Transverse colon (tissue), 4 donors: ENCODE data around the gene CHST15. TPM values are rescaled to one million over a fixed set of nuclear protein-coding genes. Genes with fewer than 3 reads are reported as not detected.
"Not testable (repeated sequence)": the region's sequence is repeated elsewhere in the genome, so short reads cannot be mapped to it uniquely, and the experiment has no call there.

ENCODE experiments used
- DNase-seq: peaks from one replicate; pipeline ENCODE4 v3.0.0-alpha.2; 2019
- H3K27ac ChIP-seq, 4 donors: fragments of 200-600 bp; sonication (generic); 2 replicates each; pipeline ENCODE4 v1.5.1; 2016 to 2018; ENCODE audit warnings: inconsistent platforms in 4 of 4
- H3K27me3 ChIP-seq: fragments of 200-600 bp; sonication (generic); 2 replicates; pipeline ENCODE4 v1.5.1; 2017; ENCODE audit warnings: inconsistent platforms
- H3K36me3 ChIP-seq, 4 donors: fragments of 200-600 bp; sonication (generic); 2 replicates each; pipeline ENCODE4 v1.5.1; 2017 to 2019; ENCODE audit warnings: inconsistent platforms in 4 of 4
- H3K4me1 ChIP-seq, 4 donors: fragments of 200-600 bp; sonication (generic); 2 replicates each; pipeline ENCODE4 v1.5.1; 2017 to 2020; ENCODE audit warnings: inconsistent platforms in 4 of 4
- H3K4me3 ChIP-seq, 4 donors: fragments of 200-600 bp; sonication (generic); 1 replicate in 1 of 4; 2 replicates in 3 of 4; pipeline versions ENCODE4 v1.5.1 to v1.6.1; 2017 to 2019; ENCODE audit warnings: inconsistent platforms in 4 of 4
- H3K9me3 ChIP-seq, 2 donors: fragments of 200-600 bp; sonication (generic); 2 replicates each; pipeline ENCODE4 v1.5.1; 2017 to 2019; ENCODE audit warnings: inconsistent platforms in 2 of 2
- CTCF ChIP-seq, 5 experiments: fragments of 200-600 bp in 3 of 5; fragments of 450-650 bp in 2 of 5; sonication (generic) in 3 of 5; IDR thresholded peaks; 1 replicate in 2 of 5; 2 replicates in 3 of 5; pipeline ENCODE4 v1.5.1; 2016 to 2017; ENCODE audit warnings: antibody characterized with exemption in 5 of 5, inconsistent platforms in 3 of 5, mild to moderate bottlenecking in 2 of 5, moderate library complexity in 1 of 5
- EP300 ChIP-seq: sonication (generic); formaldehyde crosslinking; IDR thresholded peaks from one replicate; pipeline ENCODE4 v1.6.1; 2017; ENCODE audit warnings: antibody characterized with exemption, low read depth
- POLR2A ChIP-seq: fragments of 450-650 bp; IDR thresholded peaks from one replicate; pipeline ENCODE4 v1.6.1; 2016; ENCODE audit warnings: antibody characterized with exemption, mild to moderate bottlenecking, moderate library complexity
- POLR2AphosphoS5 ChIP-seq, 3 donors: sonication (generic); formaldehyde crosslinking; IDR thresholded peaks; one replicate each; pipeline ENCODE4 v1.6.1; 2016; ENCODE audit warnings: antibody characterized with exemption in 3 of 3
- WGBS, 2 donors: methylation state at CpG; one replicate each; pipeline ENCODE4 v1.1.5; 2018; ENCODE audit warnings: low coverage in 1 of 2; 5-methylcytosine and 5-hydroxymethylcytosine counted together
- in situ Hi-C, 4 donors: fragments of 200-750 bp; cut with MboI; loops; one replicate each; pipeline versions ENCODE4 v1.15.0 to v1.15.1; 2017; ENCODE audit warnings: low sequenced_read_pairs in 3 of 4, low pct_ligation_motif_present in 1 of 4, low pct_unique_long_range_greater_than_20kb in 1 of 4
- intact Hi-C: fragments of 100-400 bp; cut with DNase I; formaldehyde crosslinking; loops from one replicate; pipeline ENCODE4 v1.15.1; 2023; ENCODE audit warnings: low total_unique reads
- total RNA-seq, 4 donors: library from RNA; depleted of rRNA; stranded (reverse); fragments of >200 nt; gene quantifications; one replicate each; pipeline ENCODE4 v1.1.0, GENCODE V29; 2016

Gene CHST15
- total RNA-seq, 4 donors from 2014 or later, result 10.0 to 25.4 (median 16.0) TPM

DNA sequence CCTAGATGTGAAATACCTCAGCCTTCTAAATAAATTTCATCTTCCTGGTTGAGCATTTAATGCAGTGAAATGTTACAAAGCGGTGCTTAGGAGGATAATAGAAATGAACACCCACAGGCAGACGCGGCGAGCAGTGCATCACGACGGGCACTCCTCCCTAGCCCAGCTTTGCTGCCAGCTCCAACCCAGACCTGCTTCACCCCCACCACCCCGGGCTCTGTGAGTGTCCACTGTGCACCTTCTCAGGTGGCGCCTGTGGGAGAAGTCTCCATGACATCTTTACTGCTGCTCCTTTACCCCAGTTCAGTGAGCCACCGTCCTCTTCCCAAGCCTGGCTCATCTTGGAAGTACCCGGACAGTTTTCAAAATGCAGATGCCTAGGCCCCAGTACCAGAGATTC is 5.2 kb upstream of the CHST15 start:
- WGBS, 2 donors, result 87 to 93% methylated on average over 5 to 10 of the region's 10 CpGs
- no peaks in the 10 kb centered on the region for H3K9me3 ChIP-seq
- H3K27me3 ChIP-seq, result peaks cover 49% of the 10 kb centered on the region
- H3K27ac ChIP-seq, result no peak overlapping the region
- H3K4me3 ChIP-seq, result no peak overlapping the region
- intact Hi-C loops, result loop anchor here (5.0 to 10.0 kb wide), 2 partner anchors 91 to 286 kb away; no protein-coding TSS in a partner anchor
- no peak for DNase-seq
- H3K4me1 ChIP-seq, result peaks cover 0 to 16% (median 10%) of the 10 kb centered on the region in 4 donors
- in situ Hi-C loops, result no loop called here
- no peaks in the 10 kb centered on the region for H3K36me3 ChIP-seq
- TF ChIP-seq POLR2AphosphoS5 (IDR thresholded peaks at IDR 0.05) (no peak), EP300 (no peak), POLR2A (no peak), CTCF (IDR thresholded peaks at IDR 0.05) (no peak)

DNA sequence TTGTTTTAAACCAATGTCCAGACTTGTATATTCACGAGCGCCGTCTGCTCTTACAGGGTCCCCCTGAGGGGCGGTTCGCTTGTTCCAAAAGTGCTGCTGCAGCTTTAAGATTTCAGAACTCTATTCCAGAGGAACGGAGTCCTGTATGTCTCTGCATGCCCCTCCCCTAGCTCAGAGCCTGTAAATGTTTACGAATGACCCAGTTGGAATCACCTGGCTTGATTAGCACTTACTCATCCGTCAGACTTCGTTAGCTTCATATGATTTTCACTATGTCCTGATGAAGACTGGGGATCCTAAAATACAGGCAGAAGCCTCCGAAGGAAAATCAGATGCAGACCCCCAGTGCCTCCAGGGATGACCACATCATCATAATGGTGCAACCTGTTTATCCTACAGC is 4.5 kb upstream of the CHST15 start:
- Histone ChIP-seq H3K27me3 (peaks cover 55% of the 10 kb centered on the region), H3K9me3 (no peaks in the 10 kb centered on the region), H3K27ac (no peak overlapping the region), H3K4me3 (no peak overlapping the region), H3K36me3 (no peaks in the 10 kb centered on the region), H3K4me1 (peaks cover 0 to 18% (median 12%) of the 10 kb centered on the region in 4 donors)
- in situ Hi-C loops, result no loop called here
- 50 to 63% methylated on average over 1 to 10 of the region's 10 CpGs for WGBS, 2 donors
- no peak for TF ChIP-seq POLR2AphosphoS5 (IDR thresholded peaks at IDR 0.05)
- TF ChIP-seq CTCF (IDR thresholded peaks at IDR 0.05), result no peak
- intact Hi-C loops, result loop anchor here (5.0 to 10.0 kb wide), 2 partner anchors 91 to 287 kb away; no protein-coding TSS in a partner anchor
- no peak for DNase-seq

DNA sequence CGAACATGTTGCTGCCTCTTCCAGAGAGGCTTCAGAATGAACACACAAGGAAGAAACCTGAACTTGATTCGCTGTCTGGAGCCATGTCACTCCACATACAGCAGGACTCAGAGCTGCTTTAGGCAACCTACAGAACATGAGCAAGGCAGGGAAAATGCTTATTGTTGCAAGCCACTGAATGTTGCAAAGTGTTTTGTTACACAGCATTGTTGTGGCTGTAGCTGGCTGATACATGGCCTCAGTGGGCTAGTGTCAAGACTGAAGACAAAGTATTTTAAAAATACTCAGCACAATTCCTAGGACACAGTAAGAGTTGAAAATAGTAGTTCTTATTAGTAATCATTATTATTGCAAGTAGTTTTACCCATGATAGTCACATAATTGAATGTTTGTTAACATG is 3.1 kb upstream of the CHST15 start:
- H3K27ac ChIP-seq, result no peak overlapping the region
- TF ChIP-seq EP300 (no peak), CTCF (IDR thresholded peaks at IDR 0.05) (no peak), POLR2AphosphoS5 (IDR thresholded peaks at IDR 0.05) (no peak), POLR2A (no peak)
- in situ Hi-C loops, result no loop called here
- WGBS, 2 donors, result 89% methylated on average over 2 of the region's 2 CpGs; no CpG with 5 or more reads in 1 of the 2 donors
- DNase-seq, result no peak
- intact Hi-C loops, result loop anchor here (5.0 to 10.0 kb wide), 2 partner anchors 89 to 288 kb away; no protein-coding TSS in a partner anchor
- peaks cover 0 to 25% (median 18%) of the 10 kb centered on the region in 4 donors for H3K4me1 ChIP-seq
- no peaks in the 10 kb centered on the region for H3K36me3 ChIP-seq
- H3K27me3 ChIP-seq, result peaks cover 69% of the 10 kb centered on the region
- no peaks in the 10 kb centered on the region for H3K9me3 ChIP-seq
- no peak overlapping the region for H3K4me3 ChIP-seq

DNA sequence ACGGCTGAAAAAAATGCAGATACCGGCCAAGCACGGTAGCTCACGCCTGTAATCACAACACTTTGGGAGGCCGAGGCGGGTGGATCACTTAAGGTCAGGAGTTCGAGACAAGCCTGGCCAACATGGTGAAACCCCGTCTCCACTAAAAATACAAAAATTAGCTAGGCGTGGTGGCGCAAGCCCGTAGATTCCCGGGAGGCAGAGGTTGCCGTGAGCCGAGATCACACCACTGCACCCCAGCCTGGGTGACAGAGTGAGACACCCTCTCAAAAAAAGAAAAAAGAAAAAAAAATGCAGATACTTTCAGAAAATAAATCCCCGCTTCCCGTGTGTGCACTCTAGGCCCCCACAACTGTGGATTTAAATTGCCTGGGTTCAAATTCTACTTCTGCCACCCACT is 2.4 kb upstream of the CHST15 start:
- Histone ChIP-seq H3K27ac (peak overlapping the region in 2 of 4 donors; percentile 89 to 94), H3K27me3 (peaks cover 74% of the 10 kb centered on the region)
- H3K4me3 ChIP-seq, result not testable (repeated sequence)

GRCh38 chr10:124095096-124095495 is 1.7 kb upstream of the CHST15 start:
- in situ Hi-C loops, result no loop called here
- intact Hi-C loops, result loop anchor here (5.0 to 10.0 kb wide), 2 partner anchors 88 to 290 kb away; no protein-coding TSS in a partner anchor

More for the DNA sequence above, 2.4 kb upstream of the CHST15 start:
- 62 to 66% methylated on average over 13 to 16 of the region's 16 CpGs for WGBS, 2 donors
- H3K9me3 ChIP-seq, H3K36me3 ChIP-seq, DNase-seq, in situ Hi-C loops: not testable (repeated sequence)
- intact Hi-C loops, result loop anchor here (5.0 to 10.0 kb wide), 2 partner anchors 88 to 289 kb away; no protein-coding TSS in a partner anchor
- H3K4me1 ChIP-seq, result peaks cover 0 to 32% (median 21%) of the 10 kb centered on the region in 4 donors

More at GRCh38 chr10:124095096-124095495, 1.7 kb upstream of the CHST15 start:
- Histone ChIP-seq H3K4me1 (peaks cover 0 to 38% (median 22%) of the 10 kb centered on the region in 4 donors), H3K36me3 (no peaks in the 10 kb centered on the region), H3K27me3 (peaks cover 78% of the 10 kb centered on the region), H3K9me3 (no peaks in the 10 kb centered on the region), H3K27ac (peak overlapping the region in 3 of 4 donors; percentile 89 to 94 (median 89)), H3K4me3 (no peak overlapping the region)
- WGBS, 2 donors, result 0 to 29% methylated on average over 2 to 6 of the region's 6 CpGs
- DNase-seq, result no peak
- TF ChIP-seq POLR2AphosphoS5 (IDR thresholded peaks at IDR 0.05) (peak in 1 of 3 donors; percentile 38), POLR2A (no peak), EP300 (no peak), CTCF (IDR thresholded peaks at IDR 0.05) (no peak)
